ENCODE measurements around the gene C13orf46.

Gene C13orf46

GRCh38 chr13:113905942-113906341 is 67.9 kb downstream of the C13orf46 start:
- no peak for DNase-seq (ENCODE audit: low read depth)

- no peak for DNase-seq (ENCODE audit: low read depth)
Observed at GRCh38 chr13:113905018-113905417, 68.9 kb downstream of the C13orf46 start.

GRCh38 chr13:113904411-113904810 is 69.5 kb downstream of the C13orf46 start:
- peak; percentile 16 for DNase-seq (ENCODE audit: low read depth)

DNA sequence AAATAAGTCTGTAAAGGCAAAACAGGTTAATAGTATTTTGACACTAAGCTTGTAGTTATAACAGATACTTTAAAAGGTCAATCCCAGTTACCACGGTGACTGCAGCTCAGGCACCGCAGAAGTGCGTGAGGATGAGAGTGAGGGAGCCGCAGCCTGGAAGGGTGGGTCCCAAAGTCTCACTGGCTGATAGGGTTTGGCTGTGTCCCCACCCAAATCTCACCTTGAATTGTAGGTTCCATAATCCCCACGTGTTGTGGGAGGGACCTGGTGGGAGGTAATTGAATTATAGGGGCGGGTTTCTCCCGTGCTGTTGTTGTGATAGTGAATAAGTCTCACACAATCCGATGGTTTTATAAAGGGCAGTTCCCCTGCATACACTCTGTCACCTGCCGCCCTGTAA is 70.0 kb downstream of the C13orf46 start:
- no peak for DNase-seq (ENCODE audit: low read depth)
